ENCODE measurements around the gene NKX2-8. TPM values are rescaled to one million over a fixed set of nuclear protein-coding genes. Genes with fewer than 3 reads are reported as not detected.

NKX2-8 gene
- total RNA-seq, 1 donor from 2014 or later: not detected

GRCh38 chr14:36619853-36620252, 37.4 kb upstream of the NKX2-8 start:
- TF ChIP-seq CTCF (IDR thresholded peaks at IDR 0.05; ENCODE audit: unreplicated experiment): no peak
- Mint-ChIP-seq H3K27me3 (peaks cover 6% of the 10 kb centered on the region), H3K4me3 (ENCODE audit: low read depth) (no peak overlapping the region), H3K4me1 (ENCODE audit: low read depth) (no peaks in the 10 kb centered on the region), H3K36me3 (ENCODE audit: insufficient read depth) (no peaks in the 10 kb centered on the region), H3K9me3 (ENCODE audit: low read depth) (peaks cover 15% of the 10 kb centered on the region), H3K27ac (no peak overlapping the region)
- no peak for DNase-seq (ENCODE audit: low spot score, unreplicated experiment)

GRCh38 chr14:36619131-36619530, 36.7 kb upstream of the NKX2-8 start:
- H3K4me1 Mint-ChIP-seq (ENCODE audit: low read depth): no peaks in the 10 kb centered on the region
- peaks cover 15% of the 10 kb centered on the region for H3K9me3 Mint-ChIP-seq (ENCODE audit: low read depth)
- no peak overlapping the region for H3K4me3 Mint-ChIP-seq (ENCODE audit: low read depth)
- TF ChIP-seq CTCF (IDR thresholded peaks at IDR 0.05; ENCODE audit: unreplicated experiment): no peak
- H3K36me3 Mint-ChIP-seq (ENCODE audit: insufficient read depth): no peaks in the 10 kb centered on the region
- H3K27ac Mint-ChIP-seq: no peak overlapping the region
- DNase-seq (ENCODE audit: low spot score, unreplicated experiment): no peak
- H3K27me3 Mint-ChIP-seq: peaks cover 6% of the 10 kb centered on the region

- Mint-ChIP-seq H3K4me3 (ENCODE audit: low read depth) (no peak overlapping the region), H3K4me1 (ENCODE audit: low read depth) (no peaks in the 10 kb centered on the region), H3K36me3 (ENCODE audit: insufficient read depth) (no peaks in the 10 kb centered on the region)
These were observed 36.2 kb upstream of the NKX2-8 start for GRCh38 chr14:36618641-36619040.

GRCh38 chr14:36617824-36618223, 35.4 kb upstream of the NKX2-8 start:
- H3K27ac Mint-ChIP-seq: no peak overlapping the region
- no peak overlapping the region for H3K4me3 Mint-ChIP-seq (ENCODE audit: low read depth)
- TF ChIP-seq CTCF (IDR thresholded peaks at IDR 0.05; ENCODE audit: unreplicated experiment): no peak
- H3K36me3 Mint-ChIP-seq (ENCODE audit: insufficient read depth): no peaks in the 10 kb centered on the region
- DNase-seq (ENCODE audit: low spot score, unreplicated experiment): no peak
- H3K27me3 Mint-ChIP-seq: peaks cover 8% of the 10 kb centered on the region
- H3K4me1 Mint-ChIP-seq (ENCODE audit: low read depth): no peaks in the 10 kb centered on the region
- H3K9me3 Mint-ChIP-seq (ENCODE audit: low read depth): peaks cover 11% of the 10 kb centered on the region

More at GRCh38 chr14:36618641-36619040, 36.2 kb upstream of the NKX2-8 start:
- Mint-ChIP-seq H3K27me3 (peaks cover 11% of the 10 kb centered on the region), H3K9me3 (ENCODE audit: low read depth) (peaks cover 15% of the 10 kb centered on the region), H3K27ac (no peak overlapping the region)
- no peak for DNase-seq (ENCODE audit: low spot score, unreplicated experiment)
- no peak for TF ChIP-seq CTCF (IDR thresholded peaks at IDR 0.05; ENCODE audit: unreplicated experiment)

GRCh38 chr14:36605506-36605857, 23.1 kb upstream of the NKX2-8 start:
- TF ChIP-seq CTCF (IDR thresholded peaks at IDR 0.05; ENCODE audit: unreplicated experiment): no peak
- Mint-ChIP-seq H3K27ac (no peak overlapping the region), H3K4me3 (ENCODE audit: low read depth) (no peak overlapping the region), H3K4me1 (ENCODE audit: low read depth) (peaks cover 3% of the 10 kb centered on the region), H3K36me3 (ENCODE audit: insufficient read depth) (no peaks in the 10 kb centered on the region), H3K9me3 (ENCODE audit: low read depth) (peaks cover under 1% of the 10 kb centered on the region), H3K27me3 (peaks cover 41% of the 10 kb centered on the region)
- no peak for DNase-seq (ENCODE audit: low spot score, unreplicated experiment)
